ENCODE results near the gene CCL4. TPM values are rescaled to one million over a fixed set of nuclear protein-coding genes. Genes with fewer than 3 reads are reported as not detected.

CCL4 gene
- polyA plus RNA-seq, 1 donor from 2014 or later: not detected

DNA sequence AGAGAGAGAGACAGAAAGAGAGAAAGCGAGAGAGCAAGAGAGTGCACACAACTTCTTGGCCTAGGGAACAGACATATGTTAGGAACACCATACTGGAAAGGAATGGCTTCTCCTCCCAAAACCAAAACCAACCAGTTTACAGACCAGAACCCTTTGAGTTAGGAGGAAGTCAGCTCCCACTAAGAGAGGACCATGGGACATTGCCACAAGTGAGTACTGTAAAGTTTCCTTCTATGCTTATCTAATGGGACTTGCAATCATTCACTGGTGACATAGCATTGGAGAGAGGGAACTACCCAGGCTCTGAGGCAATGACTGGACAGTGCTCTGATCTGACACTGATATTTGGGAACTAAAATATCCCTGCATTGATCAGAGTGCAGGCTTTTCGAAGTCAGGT, 40.4 kb downstream of the CCL4 start:
- Histone ChIP-seq H3K4me2 (ENCODE audit: low read length) (no peak overlapping the region), H3K36me3 (ENCODE audit: insufficient read depth, low read length) (no peaks in the 10 kb centered on the region), H3K27ac (ENCODE audit: low read length) (no peak overlapping the region), H3K27me3 (ENCODE audit: insufficient read depth, low read depth, low read length) (no peaks in the 10 kb centered on the region), H4K20me1 (ENCODE audit: insufficient read depth) (no peaks in the 10 kb centered on the region), H3K9ac (ENCODE audit: low read length) (no peak overlapping the region), H3K79me2 (replicated peaks; ENCODE audit: insufficient read depth, low read length) (no peaks in the 10 kb centered on the region), H3F3A (ENCODE audit: insufficient read depth, low read length, poor library complexity, severe bottlenecking) (no peaks in the 10 kb centered on the region), H2AFZ (ENCODE audit: low read depth, low read length) (no peak overlapping the region), H3K4me3 (ENCODE audit: low read length) (no peak overlapping the region), H3K9me2 (ENCODE audit: insufficient read depth, low read length) (no peaks in the 10 kb centered on the region), H3K9me3 (ENCODE audit: low read length) (no peaks in the 10 kb centered on the region)
- TF ChIP-seq EP300 (conservative IDR thresholded peaks at IDR 0.05; ENCODE audit: poor library complexity, severe bottlenecking) (no peak), SMC3 (conservative IDR thresholded peaks at IDR 0.05; ENCODE audit: poor library complexity) (no peak)

DNA sequence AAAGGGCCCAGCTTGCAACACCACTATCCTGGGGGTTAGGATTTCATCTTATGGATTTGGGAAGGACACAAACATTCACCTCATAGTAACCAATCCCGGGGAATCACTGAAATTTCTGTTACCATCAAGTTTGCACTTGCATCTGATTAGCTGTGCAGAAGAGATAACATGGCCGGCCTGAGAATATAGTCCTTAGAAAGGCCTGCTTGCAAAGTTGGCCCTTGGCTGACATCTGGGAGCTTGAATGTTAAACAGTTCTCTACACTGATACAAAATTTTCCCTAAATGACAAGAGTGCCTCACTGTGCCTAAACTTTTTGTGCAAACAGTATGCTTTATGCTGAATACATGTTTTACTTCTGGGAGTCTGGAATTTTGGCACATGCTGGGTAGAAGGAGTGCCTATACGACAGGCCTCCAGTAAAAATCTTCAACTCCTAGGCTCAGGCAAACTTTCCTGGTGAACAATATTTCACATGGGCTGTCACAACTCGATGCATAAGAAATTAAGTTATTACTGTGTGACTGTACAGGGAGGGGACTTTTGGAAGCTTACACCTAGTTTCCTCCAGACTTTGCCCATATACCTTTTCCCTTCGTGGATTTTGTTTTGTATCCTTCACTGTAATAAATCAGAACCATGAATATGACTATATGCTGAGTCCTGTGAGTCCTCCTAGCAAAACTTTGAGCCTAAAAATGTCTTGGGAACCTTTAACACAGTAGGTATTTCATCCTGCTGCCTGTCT, 41.5 kb downstream of the CCL4 start:
- Histone ChIP-seq H3K9me3 (ENCODE audit: low read length) (no peaks in the 10 kb centered on the region), H3K4me3 (ENCODE audit: low read length) (no peak overlapping the region), H3F3A (ENCODE audit: insufficient read depth, low read length, poor library complexity, severe bottlenecking) (no peaks in the 10 kb centered on the region), H3K9me2 (ENCODE audit: insufficient read depth, low read length) (no peaks in the 10 kb centered on the region), H3K79me2 (replicated peaks; ENCODE audit: insufficient read depth, low read length) (no peaks in the 10 kb centered on the region), H3K4me2 (ENCODE audit: low read length) (no peak overlapping the region), H3K36me3 (ENCODE audit: insufficient read depth, low read length) (no peaks in the 10 kb centered on the region), H3K27ac (ENCODE audit: low read length) (no peak overlapping the region), H4K20me1 (ENCODE audit: insufficient read depth) (no peaks in the 10 kb centered on the region), H3K27me3 (ENCODE audit: insufficient read depth, low read depth, low read length) (no peaks in the 10 kb centered on the region), H2AFZ (ENCODE audit: low read depth, low read length) (no peak overlapping the region), H3K9ac (ENCODE audit: low read length) (no peak overlapping the region)
- TF ChIP-seq POLR2AphosphoS5 (IDR thresholded peaks at IDR 0.05) (no peak), EP300 (conservative IDR thresholded peaks at IDR 0.05; ENCODE audit: poor library complexity, severe bottlenecking) (no peak), SMC3 (conservative IDR thresholded peaks at IDR 0.05; ENCODE audit: poor library complexity) (no peak), REST (IDR thresholded peaks at IDR 0.05; ENCODE audit: borderline replicate concordance) (no peak), RAD21 (conservative IDR thresholded peaks at IDR 0.05) (no peak), MXI1 (conservative IDR thresholded peaks at IDR 0.05; ENCODE audit: poor library complexity, severe bottlenecking) (no peak), TAF1 (IDR thresholded peaks at IDR 0.05; ENCODE audit: low read depth) (no peak)
- TF ChIP-seq, protein P1, sequence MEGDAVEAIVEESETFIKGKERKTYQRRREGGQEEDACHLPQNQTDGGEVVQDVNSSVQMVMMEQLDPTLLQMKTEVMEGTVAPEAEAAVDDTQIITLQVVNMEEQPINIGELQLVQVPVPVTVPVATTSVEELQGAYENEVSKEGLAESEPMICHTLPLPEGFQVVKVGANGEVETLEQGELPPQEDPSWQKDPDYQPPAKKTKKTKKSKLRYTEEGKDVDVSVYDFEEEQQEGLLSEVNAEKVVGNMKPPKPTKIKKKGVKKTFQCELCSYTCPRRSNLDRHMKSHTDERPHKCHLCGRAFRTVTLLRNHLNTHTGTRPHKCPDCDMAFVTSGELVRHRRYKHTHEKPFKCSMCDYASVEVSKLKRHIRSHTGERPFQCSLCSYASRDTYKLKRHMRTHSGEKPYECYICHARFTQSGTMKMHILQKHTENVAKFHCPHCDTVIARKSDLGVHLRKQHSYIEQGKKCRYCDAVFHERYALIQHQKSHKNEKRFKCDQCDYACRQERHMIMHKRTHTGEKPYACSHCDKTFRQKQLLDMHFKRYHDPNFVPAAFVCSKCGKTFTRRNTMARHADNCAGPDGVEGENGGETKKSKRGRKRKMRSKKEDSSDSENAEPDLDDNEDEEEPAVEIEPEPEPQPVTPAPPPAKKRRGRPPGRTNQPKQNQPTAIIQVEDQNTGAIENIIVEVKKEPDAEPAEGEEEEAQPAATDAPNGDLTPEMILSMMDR (IDR thresholded peaks at IDR 0.05; ENCODE audit: poor library complexity, severe bottlenecking): no peak

- H3K4me2 ChIP-seq (ENCODE audit: low read length): no peak overlapping the region
- no peaks in the 10 kb centered on the region for H3K79me2 ChIP-seq (replicated peaks; ENCODE audit: insufficient read depth, low read length)
- H4K20me1 ChIP-seq (ENCODE audit: insufficient read depth): no peaks in the 10 kb centered on the region
- H3K4me3 ChIP-seq (ENCODE audit: low read length): no peak overlapping the region
- no peaks in the 10 kb centered on the region for H3F3A ChIP-seq (ENCODE audit: insufficient read depth, low read length, poor library complexity, severe bottlenecking)
- H3K27ac ChIP-seq (ENCODE audit: low read length): no peak overlapping the region
- TF ChIP-seq EZH2 (IDR thresholded peaks at IDR 0.05; ENCODE audit: borderline replicate concordance, insufficient read depth, low read length, poor library complexity, severe bottlenecking): no peak
- TF ChIP-seq RAD21 (conservative IDR thresholded peaks at IDR 0.05): no peak
- TF ChIP-seq, protein P1 (IDR thresholded peaks at IDR 0.05; ENCODE audit: poor library complexity, severe bottlenecking): no peak
- no peak for TF ChIP-seq TAF1 (IDR thresholded peaks at IDR 0.05; ENCODE audit: low read depth)
- no peak for TF ChIP-seq REST (IDR thresholded peaks at IDR 0.05; ENCODE audit: borderline replicate concordance)
- TF ChIP-seq EP300 (conservative IDR thresholded peaks at IDR 0.05; ENCODE audit: poor library complexity, severe bottlenecking): no peak
- no peak for TF ChIP-seq MXI1 (conservative IDR thresholded peaks at IDR 0.05; ENCODE audit: poor library complexity, severe bottlenecking)
- no peak for TF ChIP-seq POLR2AphosphoS5 (IDR thresholded peaks at IDR 0.05)
- no peak for TF ChIP-seq SMC3 (conservative IDR thresholded peaks at IDR 0.05; ENCODE audit: poor library complexity)
- no peak overlapping the region for H3K9ac ChIP-seq (ENCODE audit: low read length)
- H3K9me2 ChIP-seq (ENCODE audit: insufficient read depth, low read length): no peaks in the 10 kb centered on the region
- no peak overlapping the region for H2AFZ ChIP-seq (ENCODE audit: low read depth, low read length)
- no peaks in the 10 kb centered on the region for H3K9me3 ChIP-seq (ENCODE audit: low read length)
- H3K36me3 ChIP-seq (ENCODE audit: insufficient read depth, low read length): no peaks in the 10 kb centered on the region
- no peaks in the 10 kb centered on the region for H3K27me3 ChIP-seq (ENCODE audit: insufficient read depth, low read depth, low read length)
Observed at GRCh38 chr17:36147601-36148000, 44.0 kb downstream of the CCL4 start.

Data from neural cell (in vitro differentiated cells).